Activated CD8-positive, alpha-beta memory T cell treated with anti-CD3 and anti-CD28 coated beads, Interleukin-2, amount 50 U/mL, for 4 hours (primary cell): Measurements from ENCODE around the gene LYPD6.
"Not testable (repeated sequence)": the region's sequence is repeated elsewhere in the genome, so short reads cannot be mapped to it uniquely, and the experiment has no call there.

Source experiments
- DNase-seq: peaks from one replicate; pipeline ENCODE4 v3.0.0-alpha.2; 2020

LYPD6 gene

DNA sequence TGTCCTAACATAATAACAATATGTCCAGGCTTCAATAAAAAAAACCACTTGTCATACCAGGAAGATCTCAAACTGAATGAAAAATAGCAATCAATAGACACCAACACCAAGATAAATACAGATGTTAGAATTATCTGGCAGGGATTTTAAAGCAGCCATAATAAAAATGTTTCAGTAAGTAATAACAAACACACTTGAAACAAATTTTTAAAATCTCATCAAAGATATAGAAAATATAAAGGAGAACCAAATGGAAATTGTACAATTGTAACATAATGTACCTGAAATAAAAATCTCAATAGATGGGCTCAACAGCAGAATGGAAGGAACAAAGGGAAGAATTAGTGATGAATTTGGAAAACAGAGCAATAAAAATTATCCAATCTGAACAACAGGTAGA, 128.1 kb downstream of the LYPD6 start:
- no peak for DNase-seq

DNA sequence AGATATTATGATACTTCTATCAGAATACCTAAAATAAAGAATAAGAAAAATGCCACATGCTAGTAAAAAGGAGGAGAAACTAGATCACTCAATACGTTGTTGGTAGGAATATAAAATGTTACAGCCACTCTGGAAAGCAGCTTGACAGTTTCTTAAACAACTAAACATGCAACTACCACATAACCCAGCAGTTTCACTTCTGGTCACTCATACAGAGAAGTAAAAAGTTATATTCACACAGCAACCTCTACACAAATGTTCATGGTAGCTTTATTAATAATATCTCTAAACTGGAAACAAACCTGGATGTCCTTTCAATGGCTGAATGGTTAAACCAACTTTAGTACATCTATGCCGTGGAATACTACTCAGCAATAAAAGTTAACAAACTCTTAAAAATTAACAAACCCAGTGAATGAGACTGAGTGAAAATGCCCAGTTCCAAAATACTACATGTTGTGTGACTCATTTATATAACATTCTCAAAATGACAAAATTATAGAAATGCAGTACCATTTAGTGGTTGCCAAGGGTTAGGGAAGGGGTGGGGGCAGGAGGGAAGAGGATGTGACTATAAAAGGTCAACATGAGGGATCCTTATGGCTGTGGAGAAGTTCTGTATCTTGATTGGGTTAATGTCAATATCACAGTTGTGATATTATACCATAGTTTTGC, 133.1 kb downstream of the LYPD6 start:
- DNase-seq = no peak

- no peak for DNase-seq
Measured at GRCh38 chr2:149464396-149464795, 134.0 kb downstream of the LYPD6 start.

DNA sequence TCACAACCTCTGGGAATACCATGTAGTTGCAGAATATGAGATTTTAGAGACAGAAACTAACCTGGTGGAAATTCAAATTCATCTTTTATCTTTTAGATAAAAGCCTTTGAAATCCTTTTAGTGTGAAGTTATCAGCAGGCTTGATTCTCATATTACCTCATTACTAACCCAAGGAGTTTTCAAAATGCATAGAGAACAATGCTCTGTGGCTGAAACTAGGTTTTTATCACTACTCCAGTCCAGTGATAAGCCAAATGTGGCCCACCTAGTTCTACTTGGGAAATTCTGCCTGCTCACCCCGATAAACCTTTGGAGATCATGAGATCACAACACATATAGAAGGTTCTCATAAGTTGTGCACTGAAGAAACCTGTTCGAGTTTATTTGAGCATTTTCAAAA, 135.5 kb downstream of the LYPD6 start:
- no peak for DNase-seq

DNA sequence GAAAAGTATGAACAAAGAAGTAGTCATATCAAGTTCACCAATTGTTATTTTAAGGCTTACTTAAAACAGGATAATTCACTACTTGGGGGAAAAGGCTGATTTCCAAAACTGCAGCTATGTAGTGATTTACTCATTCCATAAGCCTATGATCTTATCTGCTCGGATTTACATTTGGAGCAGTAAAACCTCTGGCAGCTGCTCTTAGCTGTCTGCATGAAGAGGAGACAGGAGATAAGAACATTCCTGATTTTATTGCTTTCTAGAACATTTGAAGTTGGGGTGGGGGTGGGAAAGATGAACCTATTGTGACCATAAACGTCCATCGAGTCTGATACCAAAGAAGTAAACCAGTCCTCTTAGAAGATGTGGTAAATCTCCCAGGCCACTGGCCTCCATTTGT, 136.2 kb downstream of the LYPD6 start:
- no peak for DNase-seq

GRCh38 chr2:149467436-149467835, 137.0 kb downstream of the LYPD6 start:
- no peak for DNase-seq

GRCh38 chr2:149468636-149469035, 138.2 kb downstream of the LYPD6 start:
- DNase-seq = no peak

DNA sequence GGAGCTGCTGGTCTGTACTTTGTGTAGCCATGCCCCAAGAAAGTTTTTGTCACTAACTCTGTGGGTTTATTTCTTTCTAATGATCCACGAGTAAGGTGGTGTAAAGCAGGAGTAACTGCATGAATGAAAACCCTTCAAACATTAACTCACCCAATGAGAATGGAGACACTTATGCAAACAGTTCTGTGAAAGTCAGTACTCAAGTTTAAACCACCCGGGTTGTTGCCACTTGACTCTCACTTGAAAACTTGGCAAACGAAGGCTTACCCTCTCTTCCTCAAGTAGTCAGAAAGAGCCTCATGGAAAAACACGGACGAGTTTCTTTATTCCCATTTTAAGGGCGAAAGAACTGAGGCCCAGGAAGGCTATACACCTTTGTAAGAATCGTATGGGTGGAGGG, 139.7 kb downstream of the LYPD6 start:
- DNase-seq = no peak

- DNase-seq = no peak
Measured at GRCh38 chr2:149472413-149472812, 142.0 kb downstream of the LYPD6 start.

- no peak for DNase-seq
Measured at GRCh38 chr2:149473068-149473467, 142.7 kb downstream of the LYPD6 start.

DNA sequence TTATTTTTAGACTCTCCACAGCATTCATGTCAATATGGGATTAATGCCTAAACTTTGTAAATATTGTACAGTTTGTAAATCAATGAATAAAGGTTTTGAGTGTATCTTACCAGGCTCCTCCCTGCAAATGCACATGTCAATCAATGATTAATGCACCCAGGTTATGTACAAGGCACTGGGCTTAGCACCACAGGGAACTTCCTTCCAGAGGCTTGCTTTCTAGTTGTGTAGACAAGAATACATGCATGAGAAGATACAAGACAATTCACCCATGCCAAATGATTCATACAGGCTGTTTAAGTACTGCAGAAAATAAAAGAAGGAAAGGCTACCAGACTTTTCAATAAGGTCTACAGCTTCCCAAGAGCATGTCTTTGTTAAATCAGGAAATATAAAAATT, 143.1 kb downstream of the LYPD6 start:
- DNase-seq = no peak

DNA sequence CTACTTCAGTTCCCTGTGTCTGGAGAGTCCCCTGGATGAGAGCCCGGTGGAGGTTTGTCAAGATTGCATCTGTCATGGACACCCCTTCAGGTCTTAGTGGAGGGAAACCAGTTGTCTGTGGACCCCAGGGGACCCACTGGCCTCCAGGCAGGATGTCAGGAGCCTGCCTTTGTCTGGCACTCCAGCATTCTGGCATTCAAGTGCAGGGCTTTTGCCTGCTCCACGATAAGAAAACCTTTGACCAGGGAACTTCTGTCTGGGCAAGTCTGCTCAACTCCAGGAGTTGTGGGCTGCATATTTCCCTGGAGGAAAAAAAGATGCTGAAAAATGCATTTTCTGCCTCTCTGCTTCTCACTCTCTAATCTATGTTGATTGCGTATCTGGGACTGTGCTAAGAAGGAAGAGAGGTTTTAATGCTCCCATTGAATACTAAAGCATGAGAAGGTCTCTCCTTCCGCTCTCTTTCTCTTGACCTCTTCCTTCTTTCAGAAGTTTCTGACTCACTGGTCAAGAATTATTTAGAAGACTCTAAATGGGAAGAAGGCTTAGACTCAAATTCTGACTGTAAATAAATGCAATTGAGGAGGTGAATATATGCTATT, 152.7 kb downstream of the LYPD6 start:
- DNase-seq = no peak

DNA sequence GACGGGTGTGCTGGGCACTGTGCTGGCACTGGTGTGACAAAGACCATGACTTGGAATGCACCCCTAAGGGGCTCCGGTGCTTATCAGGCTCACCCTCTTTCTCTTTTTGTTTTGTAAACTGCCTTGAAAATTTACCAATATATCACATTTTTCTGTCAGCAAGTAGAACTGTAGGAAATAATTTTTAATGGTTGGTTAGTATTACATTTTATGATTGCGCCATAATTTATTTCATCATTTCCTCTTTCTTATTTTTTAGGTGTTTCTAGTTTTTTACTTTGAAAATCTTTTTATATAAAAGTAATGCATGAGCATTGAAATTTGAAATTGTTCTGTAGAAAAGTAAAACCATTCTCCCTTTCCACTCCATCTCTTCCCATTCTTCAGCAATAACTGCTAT, 156.3 kb downstream of the LYPD6 start:
- no peak for DNase-seq

DNA sequence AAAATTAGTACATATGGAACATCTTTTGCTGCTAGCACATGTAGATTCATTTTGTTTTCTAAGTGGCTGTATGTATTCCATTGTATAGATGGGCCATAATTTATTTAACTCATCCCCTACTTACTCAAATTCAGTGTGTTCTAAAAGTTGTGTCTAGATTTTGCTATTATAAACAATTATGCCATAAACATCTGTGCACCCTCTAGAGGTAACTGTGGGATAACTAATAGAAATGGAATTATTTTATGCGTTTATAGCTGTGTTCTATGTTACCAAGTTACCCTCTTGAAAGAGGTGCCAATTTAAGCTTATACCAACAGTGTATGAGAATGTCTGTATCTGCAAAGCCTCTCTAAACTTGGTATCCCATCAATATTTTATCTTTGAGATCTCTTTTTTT, 156.8 kb downstream of the LYPD6 start:
- DNase-seq = no peak

DNA sequence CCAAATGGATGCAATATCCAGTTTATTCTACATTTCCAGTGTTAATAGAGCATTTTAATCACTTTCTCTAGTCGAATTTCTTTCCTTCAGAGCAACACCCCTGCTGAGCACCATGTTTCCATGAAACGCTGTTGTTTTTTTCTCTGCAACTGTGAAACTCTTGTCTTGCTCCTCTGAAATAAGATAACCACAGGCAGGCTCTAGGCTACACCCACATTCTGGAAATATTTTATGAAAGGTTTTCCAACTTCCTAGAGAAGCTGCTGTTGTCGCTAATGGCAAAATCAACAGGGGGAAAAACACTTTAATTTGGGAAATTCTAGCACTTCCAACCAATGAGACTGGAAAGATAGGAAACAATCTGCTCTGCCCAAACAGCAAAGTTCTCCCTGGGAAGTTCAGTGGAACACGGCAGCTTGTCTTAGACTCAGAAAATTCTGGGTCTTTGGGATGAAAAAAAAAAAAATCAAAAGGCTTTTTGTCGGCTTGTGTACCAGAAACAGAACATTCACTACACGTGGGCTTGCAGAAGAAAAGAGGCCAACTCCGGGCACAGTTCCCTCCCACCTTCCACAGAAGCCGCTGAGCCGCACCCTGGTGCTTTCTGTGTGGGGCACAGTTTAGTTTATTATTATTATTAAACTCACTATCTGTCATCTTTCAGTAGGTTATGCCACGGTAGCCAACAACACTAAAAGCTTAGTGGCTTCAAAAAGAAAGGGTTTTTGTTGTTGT, 158.5 kb downstream of the LYPD6 start:
- no peak for DNase-seq

GRCh38 chr2:149489452-149489851, 159.1 kb downstream of the LYPD6 start:
- DNase-seq = no peak

GRCh38 chr2:149490296-149490695, 159.9 kb downstream of the LYPD6 start:
- DNase-seq = no peak

- no peak for DNase-seq
Measured at GRCh38 chr2:149492923-149493322, 162.5 kb downstream of the LYPD6 start.

DNA sequence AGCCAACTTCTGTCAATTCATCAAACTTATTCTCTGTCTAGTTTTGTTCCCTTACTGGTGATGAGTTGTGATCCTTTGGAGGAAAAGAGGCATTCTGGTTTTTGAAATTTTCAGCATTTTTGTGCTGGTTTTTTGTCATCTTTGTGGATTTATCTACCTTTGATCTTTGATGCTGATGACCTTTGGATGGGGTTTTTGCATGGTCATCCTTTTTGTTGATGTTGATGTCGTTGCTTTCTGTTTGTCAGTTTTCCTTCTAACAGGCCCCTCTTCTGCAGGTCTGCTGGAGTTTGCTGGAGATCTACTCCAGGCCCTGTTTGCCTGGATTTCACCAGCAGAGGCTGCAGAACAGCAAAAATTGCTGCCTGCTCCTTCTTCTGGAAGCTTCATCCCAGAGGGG, 168.8 kb downstream of the LYPD6 start:
- not testable (repeated sequence) for DNase-seq

- DNase-seq = not testable (repeated sequence)
Measured at GRCh38 chr2:149506808-149507207, 176.4 kb downstream of the LYPD6 start.

DNA sequence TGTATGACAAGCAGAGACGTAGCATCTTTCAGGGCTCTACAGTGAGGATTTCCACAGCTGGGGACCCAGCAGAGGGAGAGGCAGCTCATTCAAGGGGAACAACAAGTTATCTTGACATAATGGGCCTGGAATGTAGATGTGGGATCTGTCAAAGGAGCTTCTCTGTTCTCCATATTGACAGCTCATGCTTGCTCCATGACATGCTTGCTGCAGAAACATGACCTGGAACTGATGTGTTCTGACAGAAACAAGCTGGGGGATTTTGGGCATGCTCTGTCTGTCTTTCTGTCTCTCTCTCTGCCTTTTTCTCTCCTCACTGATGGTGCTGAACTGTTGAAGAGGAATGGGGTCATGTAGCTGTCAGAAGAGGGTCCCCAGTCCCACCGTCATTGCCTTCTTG, 177.6 kb downstream of the LYPD6 start:
- DNase-seq = no peak

DNA sequence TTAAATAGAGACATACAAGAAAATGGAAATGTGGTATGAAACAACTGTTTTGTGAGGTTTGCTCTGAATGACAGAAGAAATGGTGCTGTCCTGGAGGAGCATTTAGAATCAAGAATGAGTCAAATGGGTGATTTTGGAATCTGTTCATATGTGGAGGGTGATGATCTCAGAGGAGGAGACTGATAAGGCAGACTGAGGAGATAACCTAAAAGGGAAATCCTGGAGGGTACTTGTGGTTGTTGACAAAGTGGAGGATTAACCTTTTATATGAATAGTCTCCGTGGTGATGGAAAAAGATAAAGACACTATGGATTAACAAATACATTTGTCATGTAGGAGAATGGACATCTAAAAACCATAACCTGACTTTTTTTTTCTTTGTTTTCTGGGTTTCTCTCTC, 183.1 kb downstream of the LYPD6 start:
- no peak for DNase-seq
